ENCODE measurements around the gene UNK. TPM values are rescaled to one million over a fixed set of nuclear protein-coding genes. Genes with fewer than 3 reads are reported as not detected.
"Not testable (repeated sequence)": the region's sequence is repeated elsewhere in the genome, so short reads cannot be mapped to it uniquely, and the experiment has no call there.

UNK gene
- total and polyA plus RNA-seq, 2 donors from 2014 or later, result 12.0 to 35.5 TPM

- no peak for TF ChIP-seq CTCF (IDR thresholded peaks at IDR 0.05; ENCODE audit: borderline replicate concordance, extremely low read depth, insufficient read depth)
- DNase-seq (no peak), FAIRE-seq (no peak)
- H3K27me3 ChIP-seq (ENCODE audit: control insufficient read depth, insufficient read depth, low read length), result no peaks in the 10 kb centered on the region
- peaks cover 0 to 25% (median 15%) of the 10 kb centered on the region in 3 donors for H3K36me3 ChIP-seq (ENCODE audit: control insufficient read depth in 2 of 3, insufficient read depth in 3 of 3, low read length in 3 of 3)
- no peaks in the 10 kb centered on the region for H3K9me3 ChIP-seq (ENCODE audit: control insufficient read depth in 2 of 3, insufficient read depth in 1 of 3, low read length in 3 of 3)
- H3K4me3 ChIP-seq (ENCODE audit: low read length in 3 of 3), result no peak overlapping the region
- H3K9ac ChIP-seq (ENCODE audit: low read length in 3 of 3), result no peak overlapping the region
- H3K27ac ChIP-seq (ENCODE audit: low read depth in 2 of 2, low read length in 2 of 2), result no peak overlapping the region
- intact Hi-C loops (cut with DNase I), result no loop called here
- no peaks in the 10 kb centered on the region for H3K4me1 ChIP-seq (ENCODE audit: control insufficient read depth in 2 of 3, insufficient read depth in 2 of 3, low read depth in 1 of 3, low read length in 3 of 3)
These were observed 25.1 kb downstream of the UNK start for GRCh38 chr17:75809631-75810111.

- no peak for FAIRE-seq
- H3K9me3 ChIP-seq (ENCODE audit: control insufficient read depth in 2 of 3, insufficient read depth in 1 of 3, low read length in 3 of 3), result no peaks in the 10 kb centered on the region
- no peak overlapping the region for H3K27ac ChIP-seq (ENCODE audit: low read depth in 2 of 2, low read length in 2 of 2)
- no peak for TF ChIP-seq CTCF (IDR thresholded peaks at IDR 0.05; ENCODE audit: borderline replicate concordance, extremely low read depth, insufficient read depth)
- H3K4me3 ChIP-seq (ENCODE audit: low read length in 3 of 3), result no peak overlapping the region
- H3K36me3 ChIP-seq (ENCODE audit: control insufficient read depth in 2 of 3, insufficient read depth in 3 of 3, low read length in 3 of 3), result peaks cover 0 to 28% (median 16%) of the 10 kb centered on the region in 3 donors
- H3K4me1 ChIP-seq (ENCODE audit: control insufficient read depth in 2 of 3, insufficient read depth in 2 of 3, low read depth in 1 of 3, low read length in 3 of 3), result no peaks in the 10 kb centered on the region
- no peak for DNase-seq
- no peaks in the 10 kb centered on the region for H3K27me3 ChIP-seq (ENCODE audit: control insufficient read depth, insufficient read depth, low read length)
- intact Hi-C loops (cut with DNase I), result no loop called here
- no peak overlapping the region for H3K9ac ChIP-seq (ENCODE audit: low read length in 3 of 3)
These were observed 25.6 kb downstream of the UNK start for GRCh38 chr17:75810216-75810615.

GRCh38 chr17:75810756-75811155 is 26.1 kb downstream of the UNK start:
- H3K27me3 ChIP-seq (ENCODE audit: control insufficient read depth, insufficient read depth, low read length); intact Hi-C loops (cut with DNase I); H3K4me1 ChIP-seq (ENCODE audit: control insufficient read depth in 2 of 3, insufficient read depth in 2 of 3, low read depth in 1 of 3, low read length in 3 of 3); FAIRE-seq; H3K9me3 ChIP-seq (ENCODE audit: control insufficient read depth in 2 of 3, insufficient read depth in 1 of 3, low read length in 3 of 3); H3K9ac ChIP-seq (ENCODE audit: low read length in 3 of 3); H3K27ac ChIP-seq (ENCODE audit: low read depth in 2 of 2, low read length in 2 of 2); H3K4me3 ChIP-seq (ENCODE audit: low read length in 3 of 3); DNase-seq: not testable (repeated sequence)
- peaks cover 0 to 31% (median 17%) of the 10 kb centered on the region in 3 donors for H3K36me3 ChIP-seq (ENCODE audit: control insufficient read depth in 2 of 3, insufficient read depth in 3 of 3, low read length in 3 of 3)

- peaks cover 0 to 35% (median 20%) of the 10 kb centered on the region in 3 donors for H3K36me3 ChIP-seq (ENCODE audit: control insufficient read depth in 2 of 3, insufficient read depth in 3 of 3, low read length in 3 of 3)
- intact Hi-C loops (cut with DNase I), result no loop called here
- H3K27ac ChIP-seq (ENCODE audit: low read depth in 2 of 2, low read length in 2 of 2), result no peak overlapping the region
- DNase-seq, result no peak
- no peak for FAIRE-seq
- no peaks in the 10 kb centered on the region for H3K4me1 ChIP-seq (ENCODE audit: control insufficient read depth in 2 of 3, insufficient read depth in 2 of 3, low read depth in 1 of 3, low read length in 3 of 3)
- no peaks in the 10 kb centered on the region for H3K27me3 ChIP-seq (ENCODE audit: control insufficient read depth, insufficient read depth, low read length)
- no peak overlapping the region for H3K9ac ChIP-seq (ENCODE audit: low read length in 3 of 3)
- TF ChIP-seq CTCF (IDR thresholded peaks at IDR 0.05; ENCODE audit: borderline replicate concordance, extremely low read depth, insufficient read depth), result no peak
- H3K4me3 ChIP-seq (ENCODE audit: low read length in 3 of 3), result no peak overlapping the region
- H3K9me3 ChIP-seq (ENCODE audit: control insufficient read depth in 2 of 3, insufficient read depth in 1 of 3, low read length in 3 of 3), result no peaks in the 10 kb centered on the region
These were observed 26.6 kb downstream of the UNK start for GRCh38 chr17:75811174-75811573.

Data from kidney (tissue), 14 donors.